Ishikawa (cell line): ENCODE data around the gene C1orf105.

Experiments used
- EP300 ChIP-seq: IDR thresholded peaks from 2 replicates; pipeline ENCODE4 v1.6.1; 2012; ENCODE audit warnings: borderline replicate concordance
- TEAD4 ChIP-seq: IDR thresholded peaks from 2 replicates; pipeline ENCODE4 v1.6.1; 2012
- YY1 ChIP-seq: IDR thresholded peaks from 2 replicates; pipeline ENCODE4 v1.6.1; 2012; ENCODE audit warnings: low read depth
- TF ChIP-seq, protein P1 (sequence below): IDR thresholded peaks from 2 replicates; pipeline ENCODE4 v1.6.1; 2012; ENCODE audit warnings: low read depth, mild to moderate bottlenecking

DNA sequence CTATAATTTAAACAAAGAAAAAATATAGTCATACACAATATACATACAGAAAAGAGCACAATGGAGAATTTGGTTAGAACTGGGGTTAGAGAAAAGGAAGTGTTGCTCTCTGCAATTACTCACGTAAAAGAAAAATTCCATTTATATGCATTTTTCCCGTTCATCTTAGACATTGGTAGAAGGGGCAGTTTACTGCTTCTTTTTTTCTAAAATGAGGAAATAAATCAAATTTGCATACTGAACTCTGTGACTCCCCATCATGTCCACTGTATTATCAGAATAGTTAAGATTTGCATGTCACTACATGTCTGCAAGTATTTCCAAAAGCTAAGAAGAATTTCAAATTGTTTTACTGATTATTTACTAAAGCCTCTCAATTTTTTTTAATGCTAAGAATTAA, 44.1 kb upstream of the C1orf105 start:
- no peak for TF ChIP-seq EP300
- no peak for TF ChIP-seq YY1
- TF ChIP-seq, protein P1, sequence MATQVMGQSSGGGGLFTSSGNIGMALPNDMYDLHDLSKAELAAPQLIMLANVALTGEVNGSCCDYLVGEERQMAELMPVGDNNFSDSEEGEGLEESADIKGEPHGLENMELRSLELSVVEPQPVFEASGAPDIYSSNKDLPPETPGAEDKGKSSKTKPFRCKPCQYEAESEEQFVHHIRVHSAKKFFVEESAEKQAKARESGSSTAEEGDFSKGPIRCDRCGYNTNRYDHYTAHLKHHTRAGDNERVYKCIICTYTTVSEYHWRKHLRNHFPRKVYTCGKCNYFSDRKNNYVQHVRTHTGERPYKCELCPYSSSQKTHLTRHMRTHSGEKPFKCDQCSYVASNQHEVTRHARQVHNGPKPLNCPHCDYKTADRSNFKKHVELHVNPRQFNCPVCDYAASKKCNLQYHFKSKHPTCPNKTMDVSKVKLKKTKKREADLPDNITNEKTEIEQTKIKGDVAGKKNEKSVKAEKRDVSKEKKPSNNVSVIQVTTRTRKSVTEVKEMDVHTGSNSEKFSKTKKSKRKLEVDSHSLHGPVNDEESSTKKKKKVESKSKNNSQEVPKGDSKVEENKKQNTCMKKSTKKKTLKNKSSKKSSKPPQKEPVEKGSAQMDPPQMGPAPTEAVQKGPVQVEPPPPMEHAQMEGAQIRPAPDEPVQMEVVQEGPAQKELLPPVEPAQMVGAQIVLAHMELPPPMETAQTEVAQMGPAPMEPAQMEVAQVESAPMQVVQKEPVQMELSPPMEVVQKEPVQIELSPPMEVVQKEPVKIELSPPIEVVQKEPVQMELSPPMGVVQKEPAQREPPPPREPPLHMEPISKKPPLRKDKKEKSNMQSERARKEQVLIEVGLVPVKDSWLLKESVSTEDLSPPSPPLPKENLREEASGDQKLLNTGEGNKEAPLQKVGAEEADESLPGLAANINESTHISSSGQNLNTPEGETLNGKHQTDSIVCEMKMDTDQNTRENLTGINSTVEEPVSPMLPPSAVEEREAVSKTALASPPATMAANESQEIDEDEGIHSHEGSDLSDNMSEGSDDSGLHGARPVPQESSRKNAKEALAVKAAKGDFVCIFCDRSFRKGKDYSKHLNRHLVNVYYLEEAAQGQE: no peak
- TF ChIP-seq TEAD4: no peak
